CD4-positive, alpha-beta T cell (primary cell): ENCODE data around the gene HESX1. TPM values are rescaled to one million over a fixed set of nuclear protein-coding genes. Genes with fewer than 3 reads are reported as not detected.

ENCODE experiments used
- ATAC-seq: fragments of 200-7000 bp; cut with Tn5 transposase; one replicate; pipeline ENCODE4 v1.10.0; 2022; ENCODE audit warnings: mild to moderate bottlenecking; ENCODE audit not compliant: poor library complexity
- CTCF ChIA-PET: fragments of 350-600 bp; sonication (Branson Sonifier 250); formaldehyde crosslinking; loops from one replicate; lab custom pipeline; 2021; ENCODE audit warnings: antibody characterized with exemption, inconsistent platforms; lab: Charles Lee
- POLR2A ChIA-PET: fragments of 350-600 bp; sonication (Branson Sonifier 250); formaldehyde crosslinking; loops from one replicate; lab custom pipeline; 2021; ENCODE audit warnings: antibody characterized with exemption, inconsistent platforms; lab: Charles Lee
- DNase-seq, 14 experiments: peaks; one replicate each; pipeline ENCODE4 v3.0.0-alpha.2; 2013 to 2020; ENCODE audit warnings: mixed read lengths in 2 of 14
- H3K27ac ChIP-seq, 2 donors: one replicate each; pipeline versions ENCODE4 v1.5.1 to v1.7.0; 2013; ENCODE audit warnings: low read length in 2 of 2, low read depth in 1 of 2, mild to moderate bottlenecking in 1 of 2
- H3K27me3 ChIP-seq, 2 experiments: 1 replicate in 1 of 2; 2 replicates in 1 of 2; pipeline versions ENCODE4 v1.6.1 to v1.7.0; 2013; ENCODE audit warnings: low read length in 2 of 2, control low read depth in 1 of 2, mild to moderate bottlenecking in 1 of 2, moderate library complexity in 1 of 2; ENCODE audit not compliant: insufficient read depth in 2 of 2, control insufficient read depth in 1 of 2
- H3K36me3 ChIP-seq: one replicate; pipeline ENCODE4 v1.6.1; 2013; ENCODE audit warnings: low read length, control low read depth; ENCODE audit not compliant: insufficient read depth
- H3K4me1 ChIP-seq: one replicate; pipeline ENCODE4 v1.6.1; 2013; ENCODE audit warnings: low read length, control low read depth; ENCODE audit not compliant: insufficient read depth
- H3K4me3 ChIP-seq: one replicate; pipeline ENCODE4 v1.5.1; 2013; ENCODE audit warnings: mild to moderate bottlenecking, low read length, moderate library complexity
- H3K9me3 ChIP-seq, 2 experiments: 1 replicate in 1 of 2; 2 replicates in 1 of 2; pipeline versions ENCODE4 v1.6.1 to v1.7.0; 2013; ENCODE audit warnings: low read length in 2 of 2, mild to moderate bottlenecking in 2 of 2, control low read depth in 1 of 2, moderate library complexity in 1 of 2; ENCODE audit not compliant: control insufficient read depth in 1 of 2, insufficient read depth in 1 of 2
- H3K27ac Mint-ChIP-seq: one replicate; pipeline ENCODE4 v1.8.0; 2020; ENCODE audit warnings: mixed read lengths
- H3K27me3 Mint-ChIP-seq: one replicate; pipeline ENCODE4 v1.8.0; 2021; ENCODE audit warnings: mixed read lengths
- H3K36me3 Mint-ChIP-seq: one replicate; pipeline ENCODE4 v1.8.0; 2021; ENCODE audit warnings: low read depth, mixed read lengths
- H3K4me1 Mint-ChIP-seq: one replicate; pipeline ENCODE4 v1.8.0; 2021; ENCODE audit warnings: low read depth, mixed read lengths
- H3K4me3 Mint-ChIP-seq: one replicate; pipeline ENCODE4 v1.8.0; 2020; ENCODE audit warnings: mild to moderate bottlenecking, mixed read lengths
- H3K9me3 Mint-ChIP-seq: one replicate; pipeline ENCODE4 v1.8.0; 2020; ENCODE audit warnings: mixed read lengths
- CTCF ChIP-seq: fragments of 200-600 bp; IDR thresholded peaks from one replicate; pipeline ENCODE4 v1.8.0; 2022; ENCODE audit warnings: antibody characterized with exemption, mild to moderate bottlenecking
- intact Hi-C, 2 experiments: fragments of 100-400 bp; cut with DNase I in 1 of 2; cut with micrococcal nuclease in 1 of 2; formaldehyde crosslinking; loops; one replicate each; pipeline versions ENCODE4 v1.15.1 to v1.9.0; 2023 to 2025; cut with DNase I, micrococcal nuclease
- total RNA-seq, 174 experiments: library from RNA in 2 of 174; stranded (reverse) in 2 of 174; gene quantifications; one replicate each; pipeline ENCODE4 v1.2.3 and lab custom pipeline; 2021 to 2026

The HESX1 gene
- total RNA-seq, 2 experiments from 2014 or later: 0.39 TPM; not detected in 1

DNA sequence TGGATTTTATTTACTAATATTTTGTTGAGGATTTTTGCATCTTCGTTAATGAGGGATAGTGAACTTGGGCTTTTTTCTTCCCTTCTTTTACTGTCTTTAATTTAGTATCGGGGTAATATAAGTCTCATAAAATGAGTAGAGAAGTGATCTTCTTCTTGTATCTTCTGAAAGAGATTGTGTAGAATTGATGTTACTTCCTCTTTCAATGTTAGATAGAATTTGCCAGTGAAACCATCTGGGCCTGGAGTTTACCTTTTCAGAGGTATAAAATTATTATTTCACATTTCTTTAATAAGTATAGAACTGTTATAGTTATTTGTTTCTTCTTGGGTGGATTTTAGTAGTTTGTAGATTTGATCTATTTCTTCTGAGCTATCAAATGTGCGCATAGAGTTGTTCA lies 7.8 kb downstream of the HESX1 start:
- peaks cover 30% of the 10 kb centered on the region for H3K27me3 Mint-ChIP-seq
- H3K27ac ChIP-seq: no peak overlapping the region
- no peak for TF ChIP-seq CTCF
- peaks cover 0 to 2% of the 10 kb centered on the region in 2 experiments for H3K27me3 ChIP-seq
- H3K4me1 ChIP-seq: no peaks in the 10 kb centered on the region
- ChIA-PET POLR2A (no interaction called here), CTCF (no interaction called here)
- intact Hi-C loops: no loop called here
- no peak for ATAC-seq
- H3K9me3 Mint-ChIP-seq: no peaks in the 10 kb centered on the region
- H3K9me3 ChIP-seq: peaks cover 0 to 3% of the 10 kb centered on the region in 2 experiments
- no peak overlapping the region for H3K4me3 Mint-ChIP-seq
- DNase-seq: no peak
- no peak overlapping the region for H3K27ac Mint-ChIP-seq
- no peaks in the 10 kb centered on the region for H3K36me3 Mint-ChIP-seq
- no peaks in the 10 kb centered on the region for H3K4me1 Mint-ChIP-seq
- no peaks in the 10 kb centered on the region for H3K36me3 ChIP-seq
- H3K4me3 ChIP-seq: no peak overlapping the region

GRCh38 chr3:57184526-57184925 lies 15.3 kb downstream of the HESX1 start:
- Mint-ChIP-seq H3K4me1 (no peaks in the 10 kb centered on the region), H3K27ac (no peak overlapping the region), H3K9me3 (no peaks in the 10 kb centered on the region), H3K36me3 (no peaks in the 10 kb centered on the region), H3K27me3 (peaks cover under 1% of the 10 kb centered on the region), H3K4me3 (no peak overlapping the region)
- no peaks in the 10 kb centered on the region for H3K9me3 ChIP-seq
- no peak for TF ChIP-seq CTCF
- no peak overlapping the region for H3K27ac ChIP-seq
- intact Hi-C loops: no loop called here
- ATAC-seq (no peak), DNase-seq (no peak)
- CTCF ChIA-PET: no interaction called here
- no peak overlapping the region for H3K4me3 ChIP-seq
- POLR2A ChIA-PET: no interaction called here
- H3K27me3 ChIP-seq: peaks cover 0 to 6% of the 10 kb centered on the region in 2 experiments
- no peaks in the 10 kb centered on the region for H3K36me3 ChIP-seq
- no peaks in the 10 kb centered on the region for H3K4me1 ChIP-seq

GRCh38 chr3:57179580-57180410 lies 20.0 kb downstream of the HESX1 start:
- Mint-ChIP-seq H3K4me1 (no peaks in the 10 kb centered on the region), H3K27me3 (peaks cover 8% of the 10 kb centered on the region), H3K36me3 (no peaks in the 10 kb centered on the region), H3K27ac (no peak overlapping the region), H3K9me3 (no peaks in the 10 kb centered on the region), H3K4me3 (no peak overlapping the region)
- intact Hi-C loops: loop anchor here (10.0 kb wide), 3 partner anchors 255 to 645 kb away; partner anchors contain the start of gene PDE12 (in 1 of the 2)
- Histone ChIP-seq H3K4me1 (no peaks in the 10 kb centered on the region), H3K9me3 (no peaks in the 10 kb centered on the region), H3K4me3 (no peak overlapping the region), H3K27me3 (peaks cover 5 to 6% of the 10 kb centered on the region in 2 experiments), H3K27ac (no peak overlapping the region), H3K36me3 (no peaks in the 10 kb centered on the region)
- POLR2A ChIA-PET: no interaction called here
- DNase-seq (no peak), ATAC-seq (no peak)
- CTCF ChIA-PET: no interaction called here
- peak; percentile 28 for TF ChIP-seq CTCF
